ENCODE measurements around the gene AADACL4.

DNA sequence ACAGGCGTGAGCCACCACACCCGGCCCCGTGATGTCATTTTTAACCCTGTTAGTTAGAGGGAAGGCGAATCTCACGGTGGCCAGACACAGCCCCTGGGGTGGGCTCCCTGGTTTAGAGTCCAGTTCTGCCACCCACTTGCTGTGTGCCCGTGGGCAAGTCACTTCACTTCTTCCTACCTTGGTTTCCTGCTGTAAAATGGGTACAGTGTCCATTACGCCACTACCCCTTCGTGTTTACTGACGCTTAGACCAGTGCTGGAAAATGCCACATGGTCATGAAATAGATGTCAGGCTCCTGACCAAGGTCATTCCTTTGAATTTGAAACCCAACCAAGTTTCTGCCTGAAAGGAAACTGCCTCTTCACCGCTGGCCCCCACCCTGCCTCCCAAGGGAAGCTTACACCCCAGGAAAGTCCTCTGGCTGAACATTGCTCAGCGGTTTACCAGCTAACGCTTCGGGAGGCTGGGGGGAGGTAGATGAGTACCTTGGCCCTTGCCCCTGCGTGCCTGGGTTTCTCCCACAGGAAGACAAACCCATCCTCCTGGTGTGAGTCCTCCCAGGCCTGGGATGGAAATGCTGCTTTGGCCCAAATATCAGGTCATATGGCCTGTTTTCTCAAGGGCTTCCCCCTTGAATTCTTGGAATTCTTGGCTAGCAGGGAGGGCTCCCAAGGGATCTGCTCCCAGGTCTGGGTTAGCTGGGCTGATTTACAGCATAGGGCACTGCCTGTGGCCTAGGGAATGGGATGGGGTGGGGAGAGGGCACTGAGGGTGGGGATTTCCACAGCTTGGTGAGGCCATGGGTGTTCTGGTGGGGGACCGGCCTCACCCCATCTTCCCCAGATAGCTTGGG, 7.6 kb upstream of the AADACL4 start:
- TF ChIP-seq, protein P1, sequence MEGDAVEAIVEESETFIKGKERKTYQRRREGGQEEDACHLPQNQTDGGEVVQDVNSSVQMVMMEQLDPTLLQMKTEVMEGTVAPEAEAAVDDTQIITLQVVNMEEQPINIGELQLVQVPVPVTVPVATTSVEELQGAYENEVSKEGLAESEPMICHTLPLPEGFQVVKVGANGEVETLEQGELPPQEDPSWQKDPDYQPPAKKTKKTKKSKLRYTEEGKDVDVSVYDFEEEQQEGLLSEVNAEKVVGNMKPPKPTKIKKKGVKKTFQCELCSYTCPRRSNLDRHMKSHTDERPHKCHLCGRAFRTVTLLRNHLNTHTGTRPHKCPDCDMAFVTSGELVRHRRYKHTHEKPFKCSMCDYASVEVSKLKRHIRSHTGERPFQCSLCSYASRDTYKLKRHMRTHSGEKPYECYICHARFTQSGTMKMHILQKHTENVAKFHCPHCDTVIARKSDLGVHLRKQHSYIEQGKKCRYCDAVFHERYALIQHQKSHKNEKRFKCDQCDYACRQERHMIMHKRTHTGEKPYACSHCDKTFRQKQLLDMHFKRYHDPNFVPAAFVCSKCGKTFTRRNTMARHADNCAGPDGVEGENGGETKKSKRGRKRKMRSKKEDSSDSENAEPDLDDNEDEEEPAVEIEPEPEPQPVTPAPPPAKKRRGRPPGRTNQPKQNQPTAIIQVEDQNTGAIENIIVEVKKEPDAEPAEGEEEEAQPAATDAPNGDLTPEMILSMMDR (IDR thresholded peaks at IDR 0.05; ENCODE audit: borderline replicate concordance, extremely low read depth, low read length, poor library complexity, severe bottlenecking), result no peak
- no peak for TF ChIP-seq EZH2 (IDR thresholded peaks at IDR 0.05; ENCODE audit: borderline replicate concordance, low read depth, low read length, severe bottlenecking)
